GM11168 (cell line): ENCODE measurements around the gene GJD2.

Source experiments
- in situ Hi-C: fragments of 300-500 bp; cut with MboI; formaldehyde crosslinking; loops from one replicate; pipeline ENCODE4 v1.12.0; 2022; ENCODE audit warnings: low sequenced_read_pairs; ENCODE audit not compliant: unreplicated experiment

The GJD2 gene

DNA sequence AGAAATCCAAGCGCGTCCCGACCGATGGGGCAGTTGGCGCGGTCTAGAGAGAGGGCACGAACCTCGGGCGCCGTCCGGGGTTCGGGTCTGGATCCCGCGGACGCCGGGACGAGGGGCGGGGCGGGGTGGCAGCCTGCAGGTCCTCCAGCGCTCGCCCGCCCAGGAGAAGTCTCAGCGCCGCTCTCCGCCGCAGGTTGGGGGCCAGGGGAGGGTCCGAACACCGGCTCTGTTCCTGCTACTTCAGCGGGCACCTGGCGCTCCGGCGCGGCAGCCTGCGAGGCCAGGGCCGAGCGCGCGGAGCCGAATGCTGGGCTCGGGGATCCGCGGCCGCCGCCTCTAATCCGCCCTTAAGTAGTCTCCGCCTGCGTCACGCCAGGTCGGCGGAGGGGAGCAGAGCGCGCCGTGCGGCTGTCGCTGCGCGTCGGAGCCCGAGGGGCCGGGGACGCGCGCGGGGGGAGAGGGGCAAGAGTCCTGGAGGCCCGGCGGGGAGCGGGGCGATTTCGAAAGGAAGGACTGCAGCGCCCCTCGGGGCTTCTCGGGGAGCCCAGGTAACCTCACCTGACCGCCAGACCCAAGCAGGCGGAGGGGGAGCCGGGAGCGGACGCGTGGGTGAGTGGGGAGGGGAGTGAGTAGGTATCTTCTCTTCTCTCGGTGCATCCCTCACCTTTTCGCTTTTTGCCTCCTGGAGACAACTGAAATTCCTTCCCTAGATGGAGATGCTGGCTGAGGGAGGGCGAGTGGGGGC, at the start of gene GJD2:
TSS of gene GJD2 (minus strand) at position 325 of the 745 bp plus-strand sequence. CDS start 510 bp downstream, outside the sequence.
- in situ Hi-C loops = no loop called here

DNA sequence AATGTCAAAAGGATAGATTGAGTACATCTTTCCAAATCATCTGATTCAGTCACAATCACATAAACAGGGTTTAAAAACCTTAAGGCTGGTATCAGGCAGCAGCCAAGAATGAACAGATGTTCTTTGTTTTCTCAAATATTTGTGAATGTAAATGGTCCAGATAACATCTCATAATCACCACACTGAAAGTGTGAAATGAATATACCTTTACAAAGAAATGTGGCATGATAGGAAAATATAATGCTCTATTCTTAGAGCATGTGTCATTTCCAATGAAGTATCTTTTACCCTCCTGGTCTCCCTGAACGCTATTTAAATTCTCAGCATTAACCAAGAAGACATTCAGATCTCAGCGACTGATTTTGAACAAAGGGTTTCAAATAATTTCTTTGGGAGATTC, 49.3 kb upstream of the GJD2 start:
- in situ Hi-C loops = no loop called here

DNA sequence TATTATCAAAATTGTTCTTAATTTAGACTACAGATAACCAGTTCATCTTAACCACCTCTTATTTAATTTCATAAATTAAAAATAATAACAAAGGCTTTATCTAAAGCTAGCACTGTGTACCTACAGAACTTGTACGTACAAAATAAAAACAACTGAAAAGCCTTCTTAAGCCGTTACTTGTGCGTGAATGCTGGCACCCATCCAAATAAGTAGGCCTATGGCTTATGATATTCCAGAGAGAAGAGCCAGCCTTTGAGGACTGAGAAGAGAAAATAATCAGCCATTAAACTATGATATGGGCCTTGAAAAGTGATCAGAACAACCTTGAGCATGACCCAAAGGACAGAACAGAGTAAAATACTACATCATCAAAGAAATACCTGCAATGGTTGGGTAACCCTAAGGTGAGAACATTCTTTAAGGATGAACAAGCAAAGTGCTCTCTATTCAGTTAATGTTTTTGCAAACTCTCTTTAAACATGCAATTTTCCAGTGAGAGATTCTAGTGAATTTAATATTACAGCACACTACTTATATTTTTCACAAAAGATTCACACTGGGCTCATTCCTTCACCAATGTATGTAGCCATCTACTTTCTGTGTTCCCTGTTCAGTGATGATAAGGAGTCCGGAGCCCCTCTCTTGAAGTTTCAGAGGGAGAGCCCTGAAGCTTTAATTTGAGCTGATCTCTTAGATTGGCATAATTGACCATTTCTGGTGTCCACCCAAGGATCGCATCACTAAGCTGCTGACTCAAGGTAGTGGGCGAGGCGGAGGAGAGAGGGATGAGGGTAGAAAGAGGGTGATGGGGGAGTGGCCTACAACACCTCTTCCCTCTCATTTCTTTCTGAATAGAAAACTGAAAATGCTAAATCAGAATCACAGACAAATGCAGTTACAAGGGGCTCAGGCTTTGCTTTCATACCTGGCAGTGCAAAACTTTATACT, 48.3 kb upstream of the GJD2 start:
- in situ Hi-C loops = no loop called here

DNA sequence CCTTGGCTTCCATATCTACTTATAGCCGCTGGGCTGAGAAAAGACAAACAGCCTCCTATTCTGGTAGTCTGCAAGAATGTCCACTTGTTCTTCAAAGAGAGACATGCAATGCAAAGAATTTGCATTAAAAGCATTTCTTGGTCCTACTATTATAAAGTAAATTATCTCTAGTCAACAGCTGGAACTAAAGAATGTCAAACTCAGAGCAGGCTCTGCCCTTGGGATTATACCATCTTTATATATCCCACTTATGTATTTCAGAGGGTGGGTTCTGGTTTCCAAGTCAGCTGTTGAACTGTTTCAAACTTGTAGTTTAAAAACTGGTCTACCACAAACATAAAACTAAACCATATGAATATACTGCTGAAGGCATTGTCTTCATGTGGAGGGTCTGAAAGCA, 47.6 kb upstream of the GJD2 start:
- in situ Hi-C loops = no loop called here

DNA sequence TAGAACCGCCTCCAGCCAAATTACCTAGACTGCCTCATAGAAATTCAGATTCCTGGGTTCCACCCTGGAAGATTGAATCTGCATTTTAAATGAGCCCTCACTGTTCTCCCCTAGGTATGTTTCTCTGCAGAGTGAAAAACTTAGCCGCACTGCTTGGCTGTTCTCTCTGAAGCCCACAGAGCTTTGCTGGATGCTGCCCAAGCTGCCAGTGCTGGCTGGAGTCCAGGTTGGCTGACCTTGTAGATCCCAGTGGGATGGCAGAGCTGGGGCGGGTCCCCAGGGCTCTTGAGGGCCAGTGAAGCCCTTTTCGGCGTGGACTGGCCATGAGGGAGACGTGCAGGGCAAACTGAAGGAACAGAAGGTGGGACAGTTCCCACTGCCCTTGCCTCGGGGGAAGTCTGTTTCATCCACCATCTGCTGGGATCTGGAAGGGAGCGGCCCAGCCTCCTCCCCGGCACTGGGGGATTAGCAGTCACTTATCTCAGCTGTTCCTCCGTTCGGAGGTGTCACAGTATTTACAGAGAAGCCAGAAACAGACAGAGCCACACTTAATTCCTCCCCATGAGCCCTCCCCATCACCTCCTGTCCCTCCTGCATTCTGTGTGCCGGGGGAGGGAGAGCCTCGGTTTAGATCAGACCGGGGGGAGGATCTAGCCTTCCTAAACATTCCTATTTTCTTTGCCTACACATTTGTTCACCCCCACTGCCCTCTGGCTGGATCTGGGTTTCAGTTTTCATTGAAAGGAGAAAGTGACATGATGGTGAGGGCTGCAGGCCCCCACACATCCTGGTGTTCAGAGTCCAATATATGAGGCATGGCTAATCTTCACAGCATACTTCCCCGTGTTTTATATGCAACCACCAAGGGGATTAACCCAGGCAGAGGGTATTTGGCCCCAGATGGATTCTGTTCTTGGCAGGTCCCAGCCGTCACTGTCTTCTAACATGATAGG, 44.6 kb upstream of the GJD2 start:
- in situ Hi-C loops = no loop called here

DNA sequence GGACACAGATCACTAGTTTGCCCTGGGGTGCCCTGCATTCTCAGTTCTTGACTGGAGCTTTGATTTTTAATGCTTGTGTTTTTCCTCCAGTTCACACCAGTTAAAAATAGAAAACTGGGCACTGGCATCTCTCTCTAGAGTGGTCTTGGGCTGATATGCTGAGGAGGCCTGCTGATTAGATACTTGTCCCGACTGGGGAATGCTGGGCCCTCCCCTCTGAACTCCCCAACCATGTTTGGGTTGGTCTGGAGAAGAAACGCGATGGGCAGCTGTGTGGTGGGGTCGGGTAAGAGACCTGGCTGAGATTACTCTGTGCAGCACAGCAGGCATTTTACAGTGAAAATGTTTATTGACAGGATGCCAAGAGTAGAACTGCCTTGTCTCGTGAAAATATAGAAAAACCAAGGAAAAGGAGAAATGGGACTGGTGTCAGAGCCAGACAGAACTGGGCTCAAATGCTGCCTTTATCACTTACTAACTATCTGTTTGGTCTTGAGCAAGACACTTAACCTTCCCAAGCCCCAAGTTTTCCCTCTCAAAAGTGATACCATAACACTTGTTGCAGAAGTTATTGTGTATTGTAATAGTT, 42.1 kb upstream of the GJD2 start:
- in situ Hi-C loops = no loop called here

DNA sequence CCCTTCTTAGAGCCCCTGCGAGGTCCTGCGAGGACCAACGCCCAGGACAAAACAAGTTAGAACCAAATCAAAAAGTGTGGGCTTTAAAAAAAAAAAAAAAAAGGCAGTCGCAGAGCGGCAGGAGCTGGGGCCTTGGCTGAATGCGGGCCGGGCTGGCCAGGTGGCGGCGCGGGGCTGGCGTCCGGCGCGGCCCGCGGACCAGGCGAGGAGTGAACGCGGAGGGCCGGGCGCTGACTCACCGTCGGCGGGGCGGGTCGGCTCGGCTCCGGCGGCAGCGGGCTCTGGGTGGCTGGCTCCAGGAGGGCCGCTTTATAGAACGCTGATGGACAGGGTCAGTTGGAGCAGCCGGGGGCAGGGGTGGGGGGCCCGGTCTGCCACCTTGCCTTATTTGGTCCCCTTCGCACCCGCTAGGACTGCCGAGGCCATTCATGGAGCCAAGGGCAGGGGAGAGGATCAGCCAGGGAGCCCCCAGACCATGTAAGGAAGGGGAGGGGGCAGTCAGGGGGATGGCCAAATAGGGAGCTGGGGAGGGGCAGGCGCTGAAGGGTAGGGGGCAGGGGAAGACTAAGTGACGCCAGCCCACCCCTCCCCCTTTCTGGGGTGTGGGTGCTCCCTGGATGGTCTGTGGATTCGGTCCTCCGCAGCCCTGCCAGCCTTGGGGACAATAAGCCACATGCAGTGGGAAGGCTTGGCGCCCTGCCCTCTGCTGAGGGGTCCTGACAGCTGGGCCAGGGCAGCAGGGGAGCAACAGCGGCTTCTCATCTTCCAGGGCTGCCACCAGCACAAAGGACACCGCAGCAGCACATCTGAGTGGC, 40.7 kb upstream of the GJD2 start, which contains the start of gene ACTC1:
TSS of gene ACTC1 (minus strand) at position 283 of the 815 bp plus-strand sequence. CDS start 741 bp downstream, outside the sequence.
- in situ Hi-C loops = no loop called here

DNA sequence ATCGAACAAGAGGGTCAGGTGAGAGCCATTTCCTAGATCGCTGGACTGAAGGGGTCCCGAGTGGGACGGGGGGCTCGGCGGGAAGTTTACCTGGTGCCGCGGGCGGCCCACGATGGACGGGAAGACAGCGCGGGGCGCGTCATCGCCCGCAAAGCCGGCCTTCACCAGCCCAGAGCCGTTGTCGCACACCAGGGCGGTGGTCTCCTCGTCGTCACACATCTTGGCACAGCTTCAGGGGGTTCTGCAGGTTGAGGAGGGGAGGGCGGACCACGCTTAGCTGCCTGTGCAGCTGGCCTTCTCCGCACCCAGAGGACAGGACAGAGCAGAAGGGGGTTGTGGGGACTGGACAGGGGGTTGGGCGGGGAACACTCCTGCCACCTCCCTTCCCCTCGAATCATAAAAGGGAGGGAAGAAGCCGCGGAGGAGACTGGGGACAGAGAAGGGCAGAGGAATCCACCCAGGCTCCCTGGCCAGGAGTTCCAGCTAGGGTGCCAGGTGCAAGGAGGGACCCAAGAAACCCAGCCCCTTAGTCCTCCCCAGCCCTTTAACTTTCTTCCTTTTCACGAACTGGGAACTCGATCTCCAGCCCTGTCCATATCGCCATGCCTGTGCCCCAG, 39.9 kb upstream of the GJD2 start:
- in situ Hi-C loops = no loop called here

DNA sequence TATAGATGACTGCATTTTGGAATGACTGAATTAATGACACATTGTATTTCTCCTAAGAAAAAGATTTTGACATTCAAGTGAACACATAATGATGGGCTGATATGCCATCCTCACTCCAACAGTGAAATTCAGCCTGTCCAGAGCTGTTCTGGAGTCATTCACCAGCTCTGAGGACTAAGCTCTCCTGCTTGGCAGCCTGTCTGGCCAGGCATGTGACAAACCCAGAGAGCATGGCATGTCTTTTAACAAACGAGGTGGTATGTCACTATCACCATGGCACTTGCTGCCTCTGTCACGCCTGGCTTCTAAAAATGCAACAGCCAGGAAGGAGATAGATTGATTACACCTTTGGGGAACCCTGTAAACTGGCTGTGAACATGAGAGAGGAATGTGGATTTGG, 39.1 kb upstream of the GJD2 start:
- in situ Hi-C loops = no loop called here

DNA sequence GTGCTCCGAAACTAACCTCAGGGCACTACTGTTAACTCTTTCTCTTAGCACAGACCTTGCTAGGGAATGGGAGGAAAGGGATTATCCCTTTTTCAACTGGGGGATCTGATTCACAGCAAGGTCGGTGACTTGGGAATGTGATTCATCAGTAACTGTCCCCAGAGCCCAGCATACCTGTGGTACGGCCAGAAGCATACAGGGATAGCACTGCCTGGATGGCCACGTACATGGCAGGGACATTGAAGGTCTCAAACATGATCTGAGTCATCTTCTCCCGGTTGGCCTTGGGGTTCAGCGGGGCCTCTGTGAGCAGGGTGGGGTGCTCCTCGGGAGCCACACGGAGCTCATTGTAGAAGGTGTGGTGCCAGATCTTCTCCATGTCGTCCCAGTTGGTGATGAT, 38.3 kb upstream of the GJD2 start:
- in situ Hi-C loops = no loop called here

DNA sequence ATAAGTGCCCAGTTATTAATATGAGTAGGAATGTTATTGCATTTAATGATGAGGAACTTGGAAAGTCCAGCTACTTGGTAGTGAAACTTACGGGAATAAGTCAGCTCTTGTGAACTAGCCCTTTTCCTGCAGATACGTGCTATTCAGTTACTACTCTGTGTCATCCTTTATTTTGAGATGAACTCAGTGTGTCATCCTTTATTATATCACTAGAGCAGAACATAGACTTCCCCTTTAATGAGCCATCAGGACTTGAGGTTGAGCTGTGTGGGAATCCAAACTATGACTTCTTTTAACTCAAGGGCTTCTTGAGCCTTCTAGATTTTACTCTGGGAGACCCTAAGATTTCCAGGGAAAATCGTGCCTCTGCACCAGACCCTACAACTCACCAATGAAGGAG, 36.9 kb upstream of the GJD2 start:
- in situ Hi-C loops = no loop called here

DNA sequence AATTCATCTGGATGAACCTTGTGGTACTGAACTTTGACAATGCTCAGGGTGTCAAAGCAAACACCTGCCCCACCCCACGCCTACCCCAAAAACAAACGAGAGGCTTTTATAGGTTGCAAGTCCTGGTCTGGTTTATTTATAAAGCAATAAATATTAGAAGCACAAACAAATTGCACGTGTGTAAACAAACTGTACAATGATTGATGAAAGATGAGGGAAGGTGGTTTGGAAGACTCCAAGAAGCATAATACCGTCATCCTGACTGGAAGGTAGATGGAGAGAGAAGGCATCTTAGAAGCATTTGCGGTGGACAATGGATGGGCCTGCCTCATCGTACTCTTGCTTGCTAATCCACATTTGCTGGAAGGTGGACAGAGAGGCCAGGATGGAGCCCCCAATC, 35.3 kb upstream of the GJD2 start:
- in situ Hi-C loops = no loop called here

DNA sequence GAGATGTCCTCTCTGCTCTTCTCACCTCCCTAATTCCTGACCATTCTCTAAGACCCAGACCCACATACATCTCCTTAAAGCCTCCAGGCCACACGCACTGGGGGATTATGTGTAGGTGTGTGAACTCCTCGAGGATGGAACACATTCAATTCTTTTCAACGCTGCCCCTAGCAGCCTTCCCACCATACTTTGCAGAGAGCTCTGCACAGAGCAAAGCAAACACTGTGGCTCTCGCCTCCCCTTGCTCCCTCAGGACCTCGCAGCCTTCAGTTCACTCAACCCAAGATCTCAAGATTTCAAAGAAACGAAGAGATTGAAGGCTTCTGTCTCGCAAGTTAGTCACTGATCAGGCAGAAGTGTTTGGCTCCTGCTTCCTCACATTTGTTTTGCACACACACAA, 34.5 kb upstream of the GJD2 start:
- in situ Hi-C loops = no loop called here

DNA sequence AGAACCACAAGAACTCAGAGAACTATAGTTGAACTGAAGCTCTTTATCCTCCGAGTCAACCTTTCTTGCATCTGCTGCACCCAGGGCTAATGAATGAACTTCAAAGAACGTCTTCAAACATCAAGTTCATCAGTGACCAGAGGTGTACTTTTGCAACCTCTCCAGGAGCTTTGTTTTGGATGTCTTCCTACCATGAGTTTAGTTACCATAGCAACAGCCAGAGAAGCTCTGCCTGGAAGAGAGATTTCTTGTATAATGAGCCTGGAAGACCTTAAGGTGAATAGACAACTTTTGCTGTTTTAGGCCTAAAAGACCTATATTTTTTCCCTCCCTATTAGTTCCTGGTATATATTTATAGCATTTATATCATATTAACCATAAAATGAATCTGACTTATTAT, 31.4 kb upstream of the GJD2 start:
- in situ Hi-C loops = no loop called here

DNA sequence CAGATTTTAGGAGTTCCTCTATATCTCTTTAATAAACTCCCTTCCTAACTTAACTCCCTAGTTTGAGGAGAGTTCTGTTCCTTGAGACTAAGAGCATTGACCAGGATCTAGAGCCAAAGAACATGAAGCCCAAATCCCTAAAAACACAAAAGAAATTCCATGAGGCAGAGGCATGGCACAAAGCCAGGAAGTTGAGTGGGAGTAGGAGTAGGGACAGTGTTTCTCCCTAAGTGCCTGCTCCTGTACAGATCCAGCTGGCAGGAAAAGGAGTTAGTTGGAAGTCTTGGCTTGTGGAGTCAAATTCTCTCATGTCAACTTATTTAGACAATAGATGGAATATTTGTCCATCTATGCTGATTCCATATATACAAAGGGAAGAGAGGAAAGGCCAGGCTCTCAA, 29.2 kb upstream of the GJD2 start:
- in situ Hi-C loops = no loop called here

DNA sequence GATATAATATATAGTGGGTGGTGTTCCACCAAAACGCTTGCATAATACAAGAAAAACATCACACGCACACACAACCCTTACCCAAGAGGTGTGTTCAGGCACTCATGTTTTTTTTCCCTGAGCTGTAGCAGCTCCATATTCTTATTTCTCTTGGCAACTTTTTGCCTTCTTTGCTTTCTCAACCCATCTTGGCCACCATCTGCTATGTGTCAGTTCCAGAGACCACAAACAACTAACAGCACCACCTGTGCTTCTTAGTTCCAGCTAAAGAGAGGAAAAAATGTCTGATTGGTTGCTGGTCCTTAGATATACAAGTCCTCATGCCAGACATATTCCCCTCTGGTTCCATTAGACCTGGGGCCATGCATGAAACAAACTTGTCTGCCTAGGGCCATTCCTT, 28.6 kb upstream of the GJD2 start:
- in situ Hi-C loops = no loop called here

DNA sequence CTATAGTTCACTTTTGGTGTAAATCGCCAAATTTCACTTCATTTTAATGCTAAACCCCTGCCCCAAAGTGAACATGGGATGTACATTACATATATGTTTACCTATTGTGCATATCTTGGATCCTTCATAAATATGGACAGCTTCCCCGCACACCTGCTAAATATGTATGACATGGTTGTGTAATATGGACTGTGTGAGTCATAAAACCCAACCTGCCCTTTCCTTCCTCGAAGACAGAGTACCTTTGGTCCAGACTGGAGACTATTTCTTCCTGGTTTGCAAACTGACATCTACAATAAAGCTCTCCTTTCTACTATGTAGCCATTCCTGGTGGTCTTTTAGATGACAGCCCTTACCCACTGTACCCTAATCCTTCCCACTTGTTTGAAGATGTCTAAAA, 28.1 kb upstream of the GJD2 start:
- in situ Hi-C loops = no loop called here

DNA sequence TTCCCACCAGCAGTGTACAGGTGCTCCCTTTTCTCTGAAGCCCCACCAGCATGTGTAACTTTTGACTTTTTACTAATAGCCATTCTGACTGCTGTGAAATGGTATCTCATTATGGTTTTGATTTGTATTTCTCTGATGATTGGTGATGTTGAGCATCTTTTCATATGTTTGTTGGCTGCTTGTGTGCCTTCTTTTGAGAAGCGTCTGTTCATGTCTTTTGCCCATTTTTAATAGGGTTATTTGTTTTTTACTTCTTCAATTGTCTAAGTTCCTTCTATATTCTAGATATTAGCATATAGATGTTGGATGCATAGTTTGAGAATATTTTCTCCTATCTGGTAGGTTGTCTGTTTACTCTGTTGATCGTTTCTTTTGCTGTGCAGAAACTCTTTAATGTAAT, 25.9 kb upstream of the GJD2 start:
- in situ Hi-C loops = no loop called here
